B cell (primary cell): ENCODE data around the gene ZMIZ1.

Source experiments
- CTCF ChIP-seq: fragments of 200-600 bp; IDR thresholded peaks from one replicate; pipeline ENCODE4 v1.8.0; 2022; ENCODE audit warnings: antibody characterized with exemption, mild to moderate bottlenecking
- EZH2 ChIP-seq: IDR thresholded peaks from 2 replicates; pipeline ENCODE4 v1.6.1; 2012; ENCODE audit warnings: borderline replicate concordance, low read depth, mild to moderate bottlenecking, moderate library complexity, low read length; ENCODE audit not compliant: insufficient read depth, poor library complexity, severe bottlenecking

- no peak for TF ChIP-seq CTCF
- TF ChIP-seq EZH2, result no peak
Observed at GRCh38 chr10:79111427-79111826, 42.7 kb downstream of the ZMIZ1 start.
